Progenitor cell of endocrine pancreas (in vitro differentiated cells): ENCODE measurements around the gene KRTAP4-9. TPM values are rescaled to one million over a fixed set of nuclear protein-coding genes. Genes with fewer than 3 reads are reported as not detected.

Source experiments
- DNase-seq: peaks from one replicate; pipeline ENCODE4 v3.0.0; 2021; ENCODE audit warnings: low spot score; ENCODE audit not compliant: unreplicated experiment
- H3K27ac Mint-ChIP-seq: 2 replicates; pipeline ENCODE4 v1.8.0; 2021; ENCODE audit warnings: mild to moderate bottlenecking, moderate library complexity, mixed read lengths
- H3K27me3 Mint-ChIP-seq: 2 replicates; pipeline ENCODE4 v1.8.0; 2021; ENCODE audit warnings: mixed read lengths
- H3K36me3 Mint-ChIP-seq: 2 replicates; pipeline ENCODE4 v1.8.0; 2022; ENCODE audit warnings: mixed read lengths; ENCODE audit not compliant: insufficient read depth
- H3K4me1 Mint-ChIP-seq: 2 replicates; pipeline ENCODE4 v1.8.0; 2021; ENCODE audit warnings: low read depth, mixed read lengths
- H3K4me3 Mint-ChIP-seq: 2 replicates; pipeline ENCODE4 v1.8.0; 2021; ENCODE audit warnings: low read depth, mild to moderate bottlenecking, moderate library complexity, mixed read lengths
- H3K9me3 Mint-ChIP-seq: 2 replicates; pipeline ENCODE4 v1.8.0; 2021; ENCODE audit warnings: low read depth, mixed read lengths
- CTCF ChIP-seq: fragments of 200-600 bp; sonication (generic); IDR thresholded peaks from one replicate; pipeline ENCODE4 v1.5.0; 2021; ENCODE audit warnings: antibody characterized with exemption, mild to moderate bottlenecking; ENCODE audit not compliant: unreplicated experiment
- total RNA-seq: library from RNA; stranded (reverse); gene quantifications from 2 replicates; pipeline ENCODE4 v1.2.1, GENCODE V29; 2021

KRTAP4-9 gene
- total RNA-seq, 1 donor from 2014 or later, result not detected

DNA sequence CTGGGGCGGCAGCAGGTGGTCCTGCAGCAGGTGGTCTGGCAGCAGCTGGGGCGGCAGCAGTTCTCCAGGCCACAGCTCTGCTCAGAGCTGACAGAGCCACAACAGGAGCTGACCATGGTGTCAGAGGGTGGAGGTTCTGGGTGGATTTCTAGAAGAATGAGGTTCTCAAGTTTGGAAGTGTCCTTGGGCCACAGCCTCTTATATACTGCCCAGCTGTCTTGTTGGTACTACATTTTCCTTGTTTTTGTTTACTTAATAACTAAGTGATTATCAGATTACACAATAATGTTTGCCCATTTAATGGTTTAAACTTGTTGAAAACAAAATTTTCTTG is 44.4 kb downstream of the KRTAP4-9 start, which contains the start of gene KRTAP4-5:
Gene KRTAP4-5, minus strand, starts transcription at position 174 of the 334 bp plus-strand sequence. Its CDS starts 58 bp downstream, at position 116.
- no peak within 1 kb of the TSS for H3K27ac Mint-ChIP-seq
- DNase-seq, result no peak
- no peak within 1 kb of the TSS for H3K4me3 Mint-ChIP-seq
- TF ChIP-seq CTCF, result no peak
- no peaks in the 10 kb centered on the region for H3K9me3 Mint-ChIP-seq
- H3K4me1 Mint-ChIP-seq, result peaks cover 2% of the 10 kb centered on the region
- H3K27me3 Mint-ChIP-seq, result peaks cover 7% of the 10 kb centered on the region
- no peaks in the 10 kb centered on the region for H3K36me3 Mint-ChIP-seq

- H3K36me3 Mint-ChIP-seq, result no peaks in the 10 kb centered on the region
- no peak for DNase-seq
- H3K9me3 Mint-ChIP-seq, result no peaks in the 10 kb centered on the region
- H3K4me1 Mint-ChIP-seq, result peaks cover 2% of the 10 kb centered on the region
- no peak for TF ChIP-seq CTCF
- peaks cover 7% of the 10 kb centered on the region for H3K27me3 Mint-ChIP-seq
- H3K27ac Mint-ChIP-seq, result no peak overlapping the region
- H3K4me3 Mint-ChIP-seq, result no peak overlapping the region
Observed at GRCh38 chr17:41150026-41150425, 44.8 kb downstream of the KRTAP4-9 start.

DNA sequence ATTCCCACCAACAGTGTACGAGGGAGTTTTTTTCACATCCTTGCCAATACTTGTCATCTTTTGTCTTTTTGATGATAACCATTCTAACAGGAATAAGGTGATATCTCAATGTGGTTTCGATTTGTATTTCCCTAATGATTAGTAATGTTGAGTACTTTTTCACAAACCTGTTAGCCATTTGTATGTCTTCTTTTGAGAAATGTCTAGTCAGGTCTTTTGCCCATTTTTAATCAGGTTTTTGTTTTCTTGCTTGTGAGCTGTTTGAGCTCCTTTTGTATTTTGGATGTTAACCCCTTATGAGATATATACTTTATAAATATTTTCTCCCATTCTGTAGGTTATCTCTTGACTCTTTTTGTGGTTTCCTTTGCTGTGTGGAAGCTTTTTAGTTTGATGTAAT is 46.3 kb downstream of the KRTAP4-9 start:
- no peak for TF ChIP-seq CTCF
- Mint-ChIP-seq H3K27ac (no peak overlapping the region), H3K4me3 (no peak overlapping the region), H3K4me1 (peaks cover 2% of the 10 kb centered on the region), H3K27me3 (peaks cover 7% of the 10 kb centered on the region), H3K36me3 (no peaks in the 10 kb centered on the region), H3K9me3 (no peaks in the 10 kb centered on the region)
- no peak for DNase-seq

DNA sequence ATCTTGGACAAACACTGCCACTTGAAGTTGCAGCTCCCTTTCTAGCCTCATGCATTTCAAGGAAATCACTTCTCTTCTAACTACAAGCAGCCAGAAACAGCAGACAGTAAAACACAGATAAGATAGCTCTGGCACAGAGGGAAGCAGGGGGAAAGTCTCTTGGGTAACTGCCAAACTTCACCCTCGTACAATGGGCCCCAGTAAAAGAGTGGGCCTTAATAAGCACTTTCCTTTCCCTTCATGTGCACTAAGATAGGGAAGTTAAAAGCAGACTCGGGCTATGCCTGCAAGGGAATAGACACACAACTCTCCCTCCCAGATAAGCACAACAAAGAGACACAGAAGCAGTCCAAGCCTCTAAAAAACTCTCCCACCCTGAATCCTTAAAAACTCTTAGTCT is 48.7 kb downstream of the KRTAP4-9 start:
- Mint-ChIP-seq H3K36me3 (no peaks in the 10 kb centered on the region), H3K4me3 (no peak overlapping the region), H3K27ac (no peak overlapping the region), H3K4me1 (peaks cover 2% of the 10 kb centered on the region), H3K9me3 (no peaks in the 10 kb centered on the region), H3K27me3 (peaks cover 6% of the 10 kb centered on the region)
- no peak for TF ChIP-seq CTCF
- DNase-seq, result no peak

Other genes starting within 250 kb of the KRTAP4-9 start
- gene KRT12, start 238.2 kb upstream of the KRTAP4-9 start, total RNA-seq, result not detected in 2 replicates
- gene KRT20, start 220.1 kb upstream of the KRTAP4-9 start, total RNA-seq, result not detected in 2 replicates
- 2.1 and 3.8 TPM in 2 replicates for gene KRT23, start 167.7 kb upstream of the KRTAP4-9 start, total RNA-seq
- gene KRT39, start 138.4 kb upstream of the KRTAP4-9 start, total RNA-seq, result not detected in 2 replicates
- 0.13 TPM in 1 of 2 replicates, not detected in the other for gene KRT40, start 121.1 kb upstream of the KRTAP4-9 start, total RNA-seq
- gene KRTAP3-3, start 111.2 kb upstream of the KRTAP4-9 start, total RNA-seq, result not detected in 2 replicates
- gene KRTAP3-2, start 105.5 kb upstream of the KRTAP4-9 start, total RNA-seq, result not detected in 2 replicates
- gene KRTAP3-1, start 96.3 kb upstream of the KRTAP4-9 start, total RNA-seq, result not detected in 2 replicates
- gene KRTAP1-5, start 78.2 kb upstream of the KRTAP4-9 start, total RNA-seq, result not detected in 2 replicates
- not detected in 2 replicates for gene KRTAP1-4, start 75.2 kb upstream of the KRTAP4-9 start, total RNA-seq
- not detected in 2 replicates for gene KRTAP1-3, start 70.5 kb upstream of the KRTAP4-9 start, total RNA-seq
- gene KRTAP1-1, start 63.9 kb upstream of the KRTAP4-9 start, total RNA-seq, result not detected in 2 replicates
- gene KRTAP2-1, start 58.1 kb upstream of the KRTAP4-9 start, total RNA-seq, result not detected in 2 replicates
- gene KRTAP2-2, start 50.2 kb upstream of the KRTAP4-9 start, total RNA-seq, result not detected in 2 replicates
- gene KRTAP2-3, start 45.3 kb upstream of the KRTAP4-9 start, total RNA-seq, result not detected in 2 replicates
- not detected in 2 replicates for gene KRTAP2-4, start 39.5 kb upstream of the KRTAP4-9 start, total RNA-seq
- not detected in 2 replicates for gene KRTAP4-7, start 21.2 kb upstream of the KRTAP4-9 start, total RNA-seq
- gene KRTAP4-8, start 7.2 kb upstream of the KRTAP4-9 start, total RNA-seq, result not detected in 2 replicates
- gene KRTAP4-16, start 3.2 kb upstream of the KRTAP4-9 start, total RNA-seq, result not detected in 2 replicates
- gene KRTAP4-11, start 13.0 kb downstream of the KRTAP4-9 start, total RNA-seq, result not detected in 2 replicates
- not detected in 2 replicates for gene KRTAP4-12, start 18.8 kb downstream of the KRTAP4-9 start, total RNA-seq
- not detected in 2 replicates for gene KRTAP4-6, start 35.2 kb downstream of the KRTAP4-9 start, total RNA-seq
- not detected in 2 replicates for gene KRTAP4-5, start 44.4 kb downstream of the KRTAP4-9 start, total RNA-seq
- not detected in 2 replicates for gene KRTAP4-4, start 55.4 kb downstream of the KRTAP4-9 start, total RNA-seq
- not detected in 2 replicates for gene KRTAP4-3, start 62.8 kb downstream of the KRTAP4-9 start, total RNA-seq
- gene KRTAP4-2, start 72.8 kb downstream of the KRTAP4-9 start, total RNA-seq, result not detected in 2 replicates
- not detected in 2 replicates for gene KRTAP4-1, start 79.5 kb downstream of the KRTAP4-9 start, total RNA-seq
- not detected in 2 replicates for gene KRTAP9-1, start 84.5 kb downstream of the KRTAP4-9 start, total RNA-seq
- not detected in 2 replicates for gene KRTAP9-2, start 121.3 kb downstream of the KRTAP4-9 start, total RNA-seq
- gene KRTAP9-3, start 127.1 kb downstream of the KRTAP4-9 start, total RNA-seq, result not detected in 2 replicates
- not detected in 2 replicates for gene KRTAP9-8, start 132.6 kb downstream of the KRTAP4-9 start, total RNA-seq
- gene KRTAP9-4, start 144.3 kb downstream of the KRTAP4-9 start, total RNA-seq, result not detected in 2 replicates
- not detected in 2 replicates for gene KRTAP9-9, start 150.0 kb downstream of the KRTAP4-9 start, total RNA-seq
- not detected in 2 replicates for gene KRTAP9-6, start 160.0 kb downstream of the KRTAP4-9 start, total RNA-seq
- not detected in 2 replicates for gene KRTAP9-7, start 170.3 kb downstream of the KRTAP4-9 start, total RNA-seq
- gene KRTAP29-1, start 197.5 kb downstream of the KRTAP4-9 start, total RNA-seq, result not detected in 2 replicates
- gene KRTAP16-1, start 203.9 kb downstream of the KRTAP4-9 start, total RNA-seq, result not detected in 2 replicates
- gene KRTAP17-1, start 210.3 kb downstream of the KRTAP4-9 start, total RNA-seq, result not detected in 2 replicates
- not detected in 2 replicates for gene KRT33A, start 245.4 kb downstream of the KRTAP4-9 start, total RNA-seq